ENCODE results near the gene ADAM22. TPM values are rescaled to one million over a fixed set of nuclear protein-coding genes. Genes with fewer than 3 reads are reported as not detected.
A peak's percentile ranks its signal among the peaks of the same experiment; 100 is the strongest.
"Not testable (repeated sequence)": the region's sequence is repeated elsewhere in the genome, so short reads cannot be mapped to it uniquely, and the experiment has no call there.

Gene ADAM22
- polyA plus RNA-seq, 4 donors: 10.6 to 15.4 (median 14.0) TPM

- no peak for DNase-seq (ENCODE audit: low read depth in 4 of 4, low spot score in 3 of 4)
Observed at GRCh38 chr7:88153378-88153777, 219.3 kb downstream of the ADAM22 start.

- no peak for DNase-seq (ENCODE audit: low read depth in 4 of 4, low spot score in 3 of 4)
Observed at GRCh38 chr7:88155756-88156155, 221.7 kb downstream of the ADAM22 start.

DNA sequence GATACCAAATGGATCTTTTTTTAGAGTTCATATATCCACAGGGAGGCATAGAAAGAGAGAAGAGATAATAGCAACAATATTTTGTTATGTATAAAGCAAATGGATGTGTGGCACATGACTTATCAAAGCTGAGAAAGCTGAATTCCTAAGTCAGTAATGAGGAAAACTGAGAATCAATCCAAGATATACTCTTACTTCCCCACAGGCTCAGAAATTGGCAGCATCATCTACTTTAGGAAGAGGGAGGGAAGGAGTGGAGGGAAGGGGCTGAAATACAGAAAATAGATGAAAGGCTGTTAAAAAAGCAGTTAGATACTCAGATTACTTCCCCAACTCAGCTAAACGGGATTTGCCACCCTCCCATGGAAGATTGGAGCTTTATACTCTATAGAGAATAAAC is 222.3 kb downstream of the ADAM22 start:
- no peak for DNase-seq (ENCODE audit: low read depth in 4 of 4, low spot score in 3 of 4)

DNA sequence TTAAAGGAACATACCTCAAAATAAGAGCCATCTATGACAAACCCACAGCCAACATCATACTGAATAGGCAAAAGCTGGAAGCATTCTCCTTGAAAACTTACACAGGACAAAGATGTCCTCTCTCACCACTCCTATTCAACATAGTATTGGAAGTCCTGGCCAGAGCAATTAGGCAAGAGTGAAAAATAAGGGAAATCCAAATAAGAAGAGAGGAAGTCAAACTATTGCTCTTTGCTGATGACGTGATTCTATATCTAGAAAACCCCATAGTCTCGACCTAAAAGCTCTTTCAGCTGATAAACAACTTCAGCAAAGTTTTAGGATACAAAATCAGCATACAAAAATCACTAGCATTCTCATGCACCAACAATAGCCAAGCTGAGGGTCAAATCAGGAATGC is 225.7 kb downstream of the ADAM22 start:
- not testable (repeated sequence) for DNase-seq (ENCODE audit: low read depth in 4 of 4, low spot score in 3 of 4)

DNA sequence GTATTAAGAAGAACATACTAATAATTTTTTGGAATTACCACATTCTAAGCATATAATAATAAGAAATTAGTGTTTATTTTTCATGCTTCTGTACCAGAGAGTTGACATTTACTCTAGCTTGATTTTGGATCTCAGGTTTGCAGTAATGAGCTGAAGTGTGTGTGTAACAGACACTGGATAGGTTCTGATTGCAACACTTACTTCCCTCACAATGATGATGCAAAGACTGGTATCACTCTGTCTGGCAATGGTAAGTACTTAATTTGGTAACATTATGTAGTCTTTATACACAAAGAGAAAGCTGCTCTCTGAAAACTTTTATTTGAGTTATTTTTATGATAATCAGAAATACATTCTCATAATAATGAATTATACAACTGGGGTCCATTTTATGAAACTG is 231.6 kb downstream of the ADAM22 start:
- no peak for DNase-seq (ENCODE audit: low read depth in 4 of 4, low spot score in 3 of 4)

DNA sequence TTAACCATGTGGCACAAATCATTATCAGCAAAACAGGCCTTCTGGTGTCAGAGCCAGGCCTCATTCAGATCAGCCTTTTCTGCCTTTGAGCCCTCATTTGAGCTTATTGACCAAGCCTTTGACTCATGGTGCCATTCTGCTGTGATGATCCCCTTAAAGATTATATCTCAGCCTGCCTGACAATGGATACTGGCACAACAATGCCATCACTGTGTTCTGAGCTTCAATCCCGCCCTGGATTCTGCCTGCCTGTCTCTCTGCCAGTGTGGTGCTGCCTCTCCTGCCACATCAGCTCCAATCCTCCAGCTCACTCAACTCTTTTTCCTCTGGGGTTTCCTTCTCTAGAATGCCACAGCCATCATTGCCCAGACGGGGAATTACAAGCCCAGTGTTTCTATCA is 233.2 kb downstream of the ADAM22 start:
- DNase-seq (ENCODE audit: low read depth in 4 of 4, low spot score in 3 of 4): no peak

GRCh38 chr7:88167721-88168120 is 233.7 kb downstream of the ADAM22 start:
- DNase-seq (ENCODE audit: low read depth in 4 of 4, low spot score in 3 of 4): no peak

GRCh38 chr7:88169717-88170320 is 235.8 kb downstream of the ADAM22 start:
- DNase-seq (ENCODE audit: low read depth in 4 of 4, low spot score in 3 of 4): peak in 3 of 4 donors; percentile 5 to 14 (median 13)

DNA sequence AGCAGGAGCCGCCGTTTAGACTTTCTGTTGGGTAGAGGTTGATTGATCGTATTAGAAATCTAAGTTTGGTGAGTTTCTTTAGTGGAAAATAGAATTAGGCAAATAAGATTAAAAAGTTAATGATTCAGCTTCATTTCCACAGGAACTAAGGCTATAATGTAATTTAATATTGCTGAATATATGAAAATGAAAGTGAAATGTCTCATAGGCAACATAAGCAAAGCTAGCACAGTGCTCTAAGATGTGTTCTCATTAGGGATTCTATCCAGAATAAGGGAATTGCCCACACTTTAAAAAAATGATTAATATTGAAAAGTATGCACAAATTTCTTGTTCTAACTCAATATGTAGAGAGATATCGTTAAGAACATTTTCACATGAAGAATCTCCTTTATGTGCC is 238.8 kb downstream of the ADAM22 start:
- DNase-seq (ENCODE audit: low read depth in 4 of 4, low spot score in 3 of 4): no peak

- DNase-seq (ENCODE audit: low read depth in 4 of 4, low spot score in 3 of 4): no peak
Observed at GRCh38 chr7:88176190-88176589, 242.1 kb downstream of the ADAM22 start.

DNA sequence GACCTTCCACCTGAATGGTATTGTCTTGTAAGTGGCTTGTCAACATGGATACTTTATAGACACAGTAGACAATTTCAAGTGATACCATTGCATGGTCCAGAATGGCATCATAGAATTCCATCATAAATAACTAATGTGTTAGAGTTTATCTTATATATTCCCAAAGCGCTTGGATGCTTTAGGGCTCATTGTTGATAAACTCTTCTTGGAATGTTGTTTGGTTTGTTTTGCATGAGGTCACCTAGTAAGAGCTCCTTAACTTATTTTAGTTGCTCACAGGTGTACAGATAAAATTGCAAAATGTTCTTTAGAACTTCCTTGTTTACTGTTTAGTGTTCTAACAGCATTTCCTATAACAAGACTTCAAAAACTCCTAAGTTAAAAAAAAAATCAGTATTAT is 249.0 kb downstream of the ADAM22 start:
- DNase-seq (ENCODE audit: low read depth in 4 of 4, low spot score in 3 of 4): no peak

DNA sequence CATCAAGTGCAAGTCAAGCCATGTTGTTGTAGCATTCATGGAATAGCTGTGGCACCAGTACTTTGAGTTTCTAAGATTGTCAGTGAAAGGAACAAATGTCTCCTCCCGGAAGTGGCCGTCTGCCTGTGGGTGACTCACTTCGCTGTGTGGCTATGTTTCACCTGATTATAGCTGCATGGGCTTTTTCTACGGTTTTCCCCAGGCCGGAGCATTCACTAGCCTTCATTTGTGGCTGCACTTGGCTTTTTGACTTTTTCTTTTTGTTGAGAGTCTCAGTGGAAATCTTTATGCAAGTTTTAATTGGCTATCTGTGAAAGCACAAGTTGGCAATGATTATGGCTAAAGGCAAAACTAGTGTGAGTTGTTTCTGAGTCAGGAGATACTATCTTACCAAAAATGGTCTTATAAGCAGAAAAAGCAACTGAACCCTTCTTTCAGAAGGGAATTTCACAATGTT is 250.8 kb downstream of the ADAM22 start:
- DNase-seq (ENCODE audit: low read depth in 4 of 4, low spot score in 3 of 4): no peak

GRCh38 chr7:88185650-88186049 is 251.6 kb downstream of the ADAM22 start:
- DNase-seq (ENCODE audit: low read depth in 4 of 4, low spot score in 3 of 4): no peak

DNA sequence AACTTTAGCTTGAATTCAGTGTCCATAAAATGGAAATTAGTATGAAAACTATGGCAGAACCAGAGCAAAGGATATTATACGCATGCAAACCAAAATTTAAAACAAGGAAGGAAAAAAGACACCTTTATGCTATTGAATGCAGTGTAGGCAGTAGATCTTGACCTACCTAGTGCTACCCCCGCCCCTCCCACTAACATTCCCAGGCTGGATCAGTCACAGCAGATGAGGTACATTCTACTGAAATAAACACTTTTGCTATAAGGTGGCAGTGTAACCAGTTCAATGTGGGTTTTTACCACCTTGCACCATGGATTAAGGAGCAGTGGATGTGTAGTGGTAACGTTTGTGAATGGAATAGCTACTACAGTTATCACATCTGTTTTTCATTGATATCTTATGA is 257.9 kb downstream of the ADAM22 start:
- DNase-seq (ENCODE audit: low read depth in 4 of 4, low spot score in 3 of 4): no peak

GRCh38 chr7:88200261-88200660 is 266.2 kb downstream of the ADAM22 start:
- no peak for DNase-seq (ENCODE audit: low read depth in 4 of 4, low spot score in 3 of 4)

- no peak for DNase-seq (ENCODE audit: low read depth in 4 of 4, low spot score in 3 of 4)
Observed at GRCh38 chr7:88200789-88201188, 266.7 kb downstream of the ADAM22 start.

DNA sequence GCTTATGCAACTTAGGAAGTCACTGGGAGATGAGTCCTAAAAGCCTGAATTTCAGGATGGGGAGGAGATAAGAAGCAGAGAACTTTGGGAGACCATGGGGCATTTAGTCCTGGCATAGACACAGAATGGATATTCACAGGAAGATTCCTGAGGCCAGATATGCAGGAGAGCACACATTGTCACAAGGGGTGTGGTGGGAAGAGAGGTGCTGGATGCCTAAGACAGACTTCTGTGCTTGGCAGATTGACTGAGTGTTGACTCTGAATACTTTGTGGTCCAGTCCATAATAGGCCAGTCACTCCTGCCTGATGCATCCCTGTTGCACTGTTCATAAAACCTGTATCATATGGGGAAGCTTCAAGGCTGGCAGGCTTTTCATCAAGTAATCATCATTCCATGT is 267.3 kb downstream of the ADAM22 start:
- DNase-seq (ENCODE audit: low read depth in 4 of 4, low spot score in 3 of 4): no peak

- no peak for DNase-seq (ENCODE audit: low read depth in 4 of 4, low spot score in 3 of 4)
Observed at GRCh38 chr7:88202278-88202677, 268.2 kb downstream of the ADAM22 start.

DNA sequence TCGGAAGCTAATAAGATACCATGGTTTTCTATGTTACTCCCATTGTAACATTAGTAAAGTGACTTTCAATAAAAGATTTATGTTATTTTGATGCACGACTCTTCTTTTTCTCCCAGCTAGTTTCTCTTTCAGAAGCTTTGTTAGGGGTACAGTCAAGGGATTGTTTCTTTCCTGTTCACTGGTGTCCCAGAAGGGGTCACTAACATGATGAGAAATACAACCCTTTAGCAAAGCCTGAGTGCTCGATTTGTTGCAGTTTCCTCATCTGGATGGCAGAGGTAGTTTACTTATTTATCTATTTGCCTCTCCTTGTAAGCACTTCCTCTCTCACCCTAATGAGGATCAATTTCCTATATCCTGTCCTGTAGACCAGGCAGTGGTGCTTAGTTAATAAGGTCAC is 268.7 kb downstream of the ADAM22 start:
- DNase-seq (ENCODE audit: low read depth in 4 of 4, low spot score in 3 of 4): no peak

DNA sequence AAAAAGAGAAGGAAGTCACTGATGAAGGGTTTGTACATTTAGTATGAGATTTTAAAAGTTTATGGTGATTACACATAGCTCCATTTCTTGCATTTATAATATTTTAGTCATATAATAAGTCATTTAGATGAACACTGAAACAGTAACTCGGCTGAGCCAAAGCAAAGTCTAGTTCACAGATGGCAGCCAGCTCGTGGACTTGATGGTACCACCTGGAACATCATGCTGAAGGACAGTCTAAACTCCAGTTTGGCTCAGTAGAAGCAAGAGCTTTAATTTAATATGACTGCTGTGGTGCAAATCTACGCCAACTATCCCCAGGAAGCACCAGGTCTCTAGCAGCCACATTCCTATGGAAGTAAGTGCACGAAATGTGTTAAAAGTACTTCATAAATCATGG is 269.4 kb downstream of the ADAM22 start:
- DNase-seq (ENCODE audit: low read depth in 4 of 4, low spot score in 3 of 4): no peak

DNA sequence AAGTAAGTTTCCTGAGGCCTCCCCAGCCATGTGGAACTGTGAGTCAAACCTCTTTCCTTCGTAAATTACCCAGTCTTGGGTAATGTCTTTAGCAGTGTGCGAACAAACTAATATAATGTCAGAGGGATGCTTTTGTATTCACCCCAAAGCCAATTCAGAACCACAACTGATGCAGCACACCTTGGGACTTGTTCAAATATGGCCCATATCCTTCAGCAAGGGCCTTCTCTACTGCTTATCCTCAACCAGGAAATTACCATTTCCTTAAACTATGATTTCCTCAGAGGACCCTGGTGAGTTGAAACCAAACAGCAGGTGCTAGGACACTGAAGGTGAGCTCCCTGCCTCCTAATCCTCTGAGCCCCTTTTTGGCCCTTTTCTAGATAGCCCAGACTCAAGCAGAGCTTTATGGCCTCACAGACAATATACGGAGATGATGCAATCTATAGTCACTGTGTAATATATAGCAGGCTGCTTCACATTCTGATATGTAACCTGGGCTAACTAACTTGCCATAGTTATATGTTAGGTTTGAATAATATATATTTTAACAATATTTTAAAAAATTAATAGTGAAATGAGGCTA is 270.6 kb downstream of the ADAM22 start:
- DNase-seq (ENCODE audit: low read depth in 4 of 4, low spot score in 3 of 4): no peak

- no peak for DNase-seq (ENCODE audit: low read depth in 4 of 4, low spot score in 3 of 4)
Observed at GRCh38 chr7:88205179-88205578, 271.1 kb downstream of the ADAM22 start.

GRCh38 chr7:88206254-88206653 is 272.2 kb downstream of the ADAM22 start:
- no peak for DNase-seq (ENCODE audit: low read depth in 4 of 4, low spot score in 3 of 4)

All from right renal pelvis (tissue), 4 donors.